Karpas-422 (cell line): ENCODE results near the gene NIN. TPM values are rescaled to one million over a fixed set of nuclear protein-coding genes. Genes with fewer than 3 reads are reported as not detected.

Experiments used
- DNase-seq: peaks from one replicate; pipeline ENCODE4 v3.0.0-alpha.2; 2015
- H2AFZ ChIP-seq: fragments of 200-600 bp; sonication (generic); 2 replicates; pipeline ENCODE4 v1.6.1; 2014; ENCODE audit warnings: antibody characterized with exemption, low read length, mixed read lengths
- H3K27ac ChIP-seq: fragments of 200-600 bp; sonication (generic); 2 replicates; pipeline ENCODE4 v1.5.1; 2014; ENCODE audit warnings: mild to moderate bottlenecking, low read length, moderate library complexity
- H3K27me3 ChIP-seq: fragments of 200-600 bp; sonication (generic); 2 replicates; pipeline ENCODE4 v1.6.1; 2014; ENCODE audit warnings: low read length, mixed read lengths
- H3K36me3 ChIP-seq: fragments of 200-600 bp; sonication (generic); 2 replicates; pipeline ENCODE4 v1.6.1; 2014; ENCODE audit warnings: low read length, mixed read lengths; ENCODE audit not compliant: insufficient read depth
- H3K4me1 ChIP-seq: fragments of 200-600 bp; sonication (generic); 2 replicates; pipeline ENCODE4 v1.6.1; 2014; ENCODE audit warnings: mild to moderate bottlenecking, low read length, mixed read lengths
- H3K4me2 ChIP-seq: fragments of 200-600 bp; sonication (generic); 2 replicates; pipeline ENCODE4 v1.6.1; 2014; ENCODE audit warnings: low read length, low read depth, mild to moderate bottlenecking; ENCODE audit not compliant: poor library complexity, severe bottlenecking
- H3K4me3 ChIP-seq: fragments of 200-600 bp; sonication (generic); 2 replicates; pipeline ENCODE4 v1.5.1; 2014; ENCODE audit warnings: mild to moderate bottlenecking, antibody characterized with exemption, low read length, mixed read lengths
- H3K79me2 ChIP-seq: fragments of 200-600 bp; sonication (generic); 2 replicates; pipeline ENCODE4 v1.6.1; 2014; ENCODE audit warnings: mild to moderate bottlenecking, low read length, mixed read lengths
- H3K9ac ChIP-seq: fragments of 200-600 bp; sonication (generic); 2 replicates; pipeline ENCODE4 v1.6.0; 2014; ENCODE audit warnings: low read length
- H3K9me2 ChIP-seq: fragments of 200-600 bp; sonication (generic), shearing (Covaris generic); replicated peaks from 2 replicates; pipeline ENCODE4 v1.6.0; 2014; ENCODE audit warnings: mild to moderate bottlenecking, low read length, moderate library complexity; ENCODE audit not compliant: insufficient read depth
- H3K9me3 ChIP-seq: fragments of 300-700, 200-600 bp; sonication (generic); 2 replicates; pipeline ENCODE4 v1.6.1; 2014; ENCODE audit warnings: low read length, mixed read lengths
- H4K20me1 ChIP-seq: fragments of 200-600 bp; sonication (generic); 2 replicates; pipeline ENCODE4 v1.6.1; 2014; ENCODE audit warnings: mild to moderate bottlenecking, antibody characterized with exemption, low read length, low read depth; ENCODE audit not compliant: insufficient read depth
- total RNA-seq: library from RNA; depleted of rRNA; stranded (reverse); fragments of >200 nt; shearing (Covaris generic); gene quantifications from 2 replicates; pipeline ENCODE4 v1.2.3, GENCODE V29; 2014; ENCODE audit warnings: low replicate concordance

NIN gene
- total RNA-seq, 1 experiment from 2014 or later, result 59.4 TPM

DNA sequence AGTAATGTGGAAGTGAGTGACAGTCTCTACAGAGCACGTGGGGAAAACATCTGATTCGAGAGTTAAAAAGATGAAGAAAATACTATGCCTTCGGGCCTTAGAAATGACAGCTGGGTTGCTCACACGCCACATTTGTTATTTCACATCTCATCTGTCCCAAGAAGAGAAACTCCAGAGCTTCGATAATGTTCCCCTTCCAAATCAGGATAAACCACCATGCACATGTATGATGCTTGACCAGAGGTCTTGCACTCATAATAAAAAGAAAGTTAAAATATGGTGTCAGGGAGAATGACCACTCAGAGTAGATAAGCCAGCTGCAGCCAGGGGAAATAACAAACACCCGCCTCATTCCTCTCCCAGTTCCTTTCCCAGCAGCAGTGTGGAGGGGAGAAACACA, 34.6 kb downstream of the NIN start:
- no peak for DNase-seq
- H3K4me2 ChIP-seq, result no peak overlapping the region
- peaks cover 76% of the 10 kb centered on the region for H3K4me1 ChIP-seq
- H3K4me3 ChIP-seq, result no peak overlapping the region
- H3K9me3 ChIP-seq, result no peaks in the 10 kb centered on the region
- peaks cover 53% of the 10 kb centered on the region for H4K20me1 ChIP-seq
- peaks cover 12% of the 10 kb centered on the region; the same call in 1 of the 2 replicates for H3K36me3 ChIP-seq
- H3K9me2 ChIP-seq, result no peaks in the 10 kb centered on the region
- H3K27ac ChIP-seq, result no peak overlapping the region
- peaks cover 26% of the 10 kb centered on the region; the same call in 1 of the 2 replicates for H3K79me2 ChIP-seq
- H3K27me3 ChIP-seq, result no peaks in the 10 kb centered on the region
- H3K9ac ChIP-seq, result no peak overlapping the region
- H2AFZ ChIP-seq, result no peak overlapping the region

- Histone ChIP-seq H4K20me1 (peaks cover 51% of the 10 kb centered on the region), H3K9me3 (no peaks in the 10 kb centered on the region), H3K9ac (no peak overlapping the region), H3K27me3 (no peaks in the 10 kb centered on the region), H3K79me2 (peaks cover 26% of the 10 kb centered on the region; the same call in 1 of the 2 replicates), H3K4me3 (no peak overlapping the region), H3K4me1 (peaks cover 81% of the 10 kb centered on the region), H3K4me2 (no peak overlapping the region), H2AFZ (no peak overlapping the region), H3K36me3 (peaks cover 17% of the 10 kb centered on the region; the same call in 1 of the 2 replicates), H3K27ac (no peak overlapping the region), H3K9me2 (no peaks in the 10 kb centered on the region)
- DNase-seq, result no peak
These were observed 35.1 kb downstream of the NIN start for GRCh38 chr14:50795909-50796308.

- H3K4me1 ChIP-seq, result peaks cover 89% of the 10 kb centered on the region
- peak overlapping the region; percentile 66 for H3K4me2 ChIP-seq
- H3K27me3 ChIP-seq, result no peaks in the 10 kb centered on the region
- no peak overlapping the region for H2AFZ ChIP-seq
- H3K27ac ChIP-seq, result no peak overlapping the region
- peaks cover 26% of the 10 kb centered on the region; the same call in 1 of the 2 replicates for H3K79me2 ChIP-seq
- peaks cover 51% of the 10 kb centered on the region for H4K20me1 ChIP-seq
- DNase-seq, result no peak
- no peak overlapping the region for H3K9ac ChIP-seq
- no peaks in the 10 kb centered on the region for H3K9me3 ChIP-seq
- H3K4me3 ChIP-seq, result no peak overlapping the region
- peaks cover 24% of the 10 kb centered on the region for H3K36me3 ChIP-seq
- no peaks in the 10 kb centered on the region for H3K9me2 ChIP-seq
These were observed 35.8 kb downstream of the NIN start for GRCh38 chr14:50795142-50795541.

DNA sequence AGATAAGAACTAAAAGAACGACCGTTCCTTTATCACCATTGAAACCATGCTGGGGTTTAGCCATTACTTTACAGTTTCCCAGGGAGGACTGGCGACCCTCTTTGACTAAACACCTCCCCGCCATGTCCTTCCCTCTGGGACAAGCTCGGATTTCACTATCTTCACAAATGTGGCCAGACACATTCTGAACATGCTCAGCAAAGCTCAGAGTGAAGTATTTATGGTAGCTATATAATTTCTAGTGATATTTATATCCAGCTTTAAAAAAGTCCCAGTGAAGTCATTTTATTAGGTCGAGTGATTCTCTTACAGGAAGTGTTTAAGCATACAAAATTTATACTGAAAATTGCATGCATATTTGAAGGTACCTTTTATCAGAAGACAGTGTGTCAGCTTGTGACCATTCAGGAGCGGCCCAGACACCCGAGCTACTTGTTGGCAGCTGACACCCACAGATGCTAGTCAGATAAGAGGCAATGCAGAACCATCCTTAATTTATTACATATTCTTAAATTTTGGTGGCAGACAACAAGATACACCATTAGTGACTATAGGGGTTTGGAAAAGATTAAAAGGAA, 36.8 kb downstream of the NIN start:
- peak; percentile 85 for DNase-seq
- peaks cover 19% of the 10 kb centered on the region for H3K36me3 ChIP-seq
- peak overlapping the region; percentile 59 for H3K4me3 ChIP-seq
- H3K4me1 ChIP-seq, result peaks cover 97% of the 10 kb centered on the region
- H3K27me3 ChIP-seq, result no peaks in the 10 kb centered on the region
- no peak overlapping the region for H2AFZ ChIP-seq
- H4K20me1 ChIP-seq, result peaks cover 47% of the 10 kb centered on the region
- H3K27ac ChIP-seq, result peak overlapping the region; percentile 67
- H3K9me2 ChIP-seq, result no peaks in the 10 kb centered on the region
- peak overlapping the region; percentile 66 for H3K4me2 ChIP-seq
- H3K79me2 ChIP-seq, result peaks cover 26% of the 10 kb centered on the region; the same call in 1 of the 2 replicates
- peak overlapping the region; percentile 1; the same call in 1 of the 2 replicates for H3K9ac ChIP-seq
- no peaks in the 10 kb centered on the region for H3K9me3 ChIP-seq

GRCh38 chr14:50792634-50793068, 38.3 kb downstream of the NIN start:
- no peaks in the 10 kb centered on the region for H3K9me2 ChIP-seq
- H3K79me2 ChIP-seq, result peaks cover 26% of the 10 kb centered on the region; the same call in 1 of the 2 replicates
- H2AFZ ChIP-seq, result 0 out of 2 replicates have a peak overlapping the region, but pooled peaks have one; percentile 11
- H4K20me1 ChIP-seq, result peaks cover 33% of the 10 kb centered on the region
- H3K4me3 ChIP-seq, result peak overlapping the region; percentile 59
- peaks cover 98% of the 10 kb centered on the region for H3K4me1 ChIP-seq
- H3K9ac ChIP-seq, result peak overlapping the region; percentile 58
- no peaks in the 10 kb centered on the region for H3K9me3 ChIP-seq
- peak overlapping the region; percentile 66 for H3K4me2 ChIP-seq
- peak overlapping the region; percentile 67 for H3K27ac ChIP-seq
- H3K27me3 ChIP-seq, result no peaks in the 10 kb centered on the region
- DNase-seq, result peak; percentile 56
- peaks cover 18% of the 10 kb centered on the region for H3K36me3 ChIP-seq

DNA sequence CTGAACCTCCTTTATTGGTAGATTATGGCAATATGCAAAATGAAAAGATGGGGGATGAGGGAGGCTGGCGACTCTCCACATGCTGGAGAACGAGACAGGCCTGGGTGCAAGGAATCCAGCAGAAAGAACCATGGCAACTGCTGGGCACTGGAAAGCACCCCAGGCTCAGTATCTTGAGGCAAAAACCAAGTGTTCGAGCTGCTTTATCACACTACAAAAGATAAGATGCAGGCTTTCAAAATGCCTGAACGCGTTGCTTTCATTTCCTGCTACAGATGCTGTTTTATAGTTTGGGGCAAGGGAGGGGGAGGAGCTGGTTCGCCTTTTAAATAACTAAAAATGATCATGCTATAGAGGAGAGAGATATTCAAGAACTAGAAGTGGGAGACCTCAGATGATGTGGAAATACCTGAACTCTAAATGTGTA, 38.9 kb downstream of the NIN start:
- H2AFZ ChIP-seq, result no peak overlapping the region; the same call in 1 of the 2 replicates
- peak overlapping the region; percentile 66 for H3K4me2 ChIP-seq
- H3K36me3 ChIP-seq, result peaks cover 18% of the 10 kb centered on the region
- peak overlapping the region; percentile 67 for H3K27ac ChIP-seq
- peak overlapping the region; percentile 58 for H3K9ac ChIP-seq
- H3K4me1 ChIP-seq, result peaks cover 98% of the 10 kb centered on the region
- H3K9me2 ChIP-seq, result no peaks in the 10 kb centered on the region
- H3K9me3 ChIP-seq, result no peaks in the 10 kb centered on the region
- H3K4me3 ChIP-seq, result peak overlapping the region; percentile 59
- H4K20me1 ChIP-seq, result peaks cover 28% of the 10 kb centered on the region
- DNase-seq, result peak; percentile 80
- no peaks in the 10 kb centered on the region for H3K27me3 ChIP-seq
- peaks cover 21% of the 10 kb centered on the region; the same call in 1 of the 2 replicates for H3K79me2 ChIP-seq

DNA sequence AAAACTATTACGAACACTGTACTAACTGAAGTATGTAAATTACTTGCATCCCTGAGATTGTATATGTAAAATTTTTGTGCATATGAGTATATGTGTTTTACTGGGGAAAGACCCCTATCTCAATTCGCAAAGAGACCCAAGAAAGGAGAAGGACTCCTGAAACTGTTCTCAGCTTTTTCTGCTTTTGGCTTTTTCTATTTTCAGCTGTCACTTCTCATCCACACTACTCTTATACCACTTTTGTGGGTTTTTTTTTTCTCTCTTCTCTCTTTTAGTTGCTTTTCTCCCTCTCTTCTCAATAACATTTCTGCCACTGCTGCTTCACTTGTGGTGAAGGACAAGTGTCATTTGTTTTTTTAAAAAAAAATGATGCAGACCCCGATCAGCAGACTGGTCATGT, 39.8 kb downstream of the NIN start:
- Histone ChIP-seq H3K27me3 (no peaks in the 10 kb centered on the region), H4K20me1 (peaks cover 19% of the 10 kb centered on the region), H3K9me3 (no peaks in the 10 kb centered on the region), H3K9ac (peak overlapping the region; percentile 58), H3K9me2 (no peaks in the 10 kb centered on the region), H3K4me1 (peaks cover 98% of the 10 kb centered on the region), H3K27ac (peak overlapping the region; percentile 67), H3K4me3 (peak overlapping the region; percentile 59; the same call in 1 of the 2 replicates), H2AFZ (no peak overlapping the region), H3K4me2 (peak overlapping the region; percentile 66), H3K36me3 (peaks cover 14% of the 10 kb centered on the region), H3K79me2 (peaks cover 13% of the 10 kb centered on the region; the same call in 1 of the 2 replicates)
- DNase-seq, result no peak

DNA sequence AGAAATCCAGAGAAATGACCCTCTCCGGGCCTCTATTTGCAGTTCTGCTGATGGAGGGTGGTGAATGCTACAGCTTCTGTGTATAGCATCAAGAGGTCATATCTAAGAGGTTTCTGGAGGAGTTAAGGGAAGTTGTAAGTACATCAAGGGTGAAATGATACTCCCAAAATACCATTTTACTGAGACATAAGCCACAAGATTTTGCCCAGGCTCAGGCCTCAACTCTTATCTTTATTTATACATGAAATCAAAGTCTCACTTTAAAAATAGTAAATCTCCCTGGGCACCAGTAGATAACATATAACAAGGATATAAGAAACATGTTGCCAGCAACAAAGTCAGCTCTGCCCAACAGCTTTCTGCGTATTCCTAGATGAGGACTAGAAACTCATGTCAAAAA, 40.4 kb downstream of the NIN start:
- no peak overlapping the region for H2AFZ ChIP-seq
- H3K27ac ChIP-seq, result peak overlapping the region; percentile 67
- peaks cover 9% of the 10 kb centered on the region; the same call in 1 of the 2 replicates for H3K79me2 ChIP-seq
- no peaks in the 10 kb centered on the region for H3K9me2 ChIP-seq
- DNase-seq, result no peak
- H3K4me2 ChIP-seq, result peak overlapping the region; percentile 66
- H3K4me3 ChIP-seq, result peak overlapping the region; percentile 10; the same call in 1 of the 2 replicates
- peaks cover 13% of the 10 kb centered on the region; the same call in 1 of the 2 replicates for H4K20me1 ChIP-seq
- peaks cover 13% of the 10 kb centered on the region for H3K36me3 ChIP-seq
- peak overlapping the region; percentile 15 for H3K9ac ChIP-seq
- H3K27me3 ChIP-seq, result no peaks in the 10 kb centered on the region
- no peaks in the 10 kb centered on the region for H3K9me3 ChIP-seq
- peaks cover 92% of the 10 kb centered on the region for H3K4me1 ChIP-seq
